ELF-1 (cell line): ENCODE measurements around the gene SORCS2.
A peak's percentile ranks its signal among the peaks of the same experiment; 100 is the strongest.

ENCODE experiments used
- DNase-seq: peaks from one replicate; pipeline ENCODE4 v3.0.0-alpha.2; 2016; ENCODE audit warnings: low read depth, low spot score

The SORCS2 gene

GRCh38 chr4:7756561-7757355 lies 564.4 kb downstream of the SORCS2 start:
- DNase-seq: no peak

- DNase-seq: no peak
Measured at GRCh38 chr4:7757501-7758471, 565.4 kb downstream of the SORCS2 start.

- DNase-seq: no peak
Measured at GRCh38 chr4:7758476-7758875, 566.1 kb downstream of the SORCS2 start.

- no peak for DNase-seq
Measured at GRCh38 chr4:7759216-7759615, 566.9 kb downstream of the SORCS2 start.

- no peak for DNase-seq
Measured at GRCh38 chr4:7759635-7760034, 567.3 kb downstream of the SORCS2 start.

- no peak for DNase-seq
Measured at GRCh38 chr4:7760228-7760627, 567.9 kb downstream of the SORCS2 start.

GRCh38 chr4:7760706-7761105 lies 568.4 kb downstream of the SORCS2 start:
- DNase-seq: no peak

GRCh38 chr4:7761312-7761711 lies 569.0 kb downstream of the SORCS2 start:
- DNase-seq: no peak

GRCh38 chr4:7761720-7762119 lies 569.4 kb downstream of the SORCS2 start:
- peak; percentile 69 for DNase-seq

- DNase-seq: no peak
Measured at GRCh38 chr4:7762376-7763030, 570.2 kb downstream of the SORCS2 start.

- DNase-seq: no peak
Measured at GRCh38 chr4:7763106-7763505, 570.8 kb downstream of the SORCS2 start.

- no peak for DNase-seq
Measured at GRCh38 chr4:7763788-7764187, 571.5 kb downstream of the SORCS2 start.

- no peak for DNase-seq
Measured at GRCh38 chr4:7764466-7764865, 572.1 kb downstream of the SORCS2 start.

GRCh38 chr4:7765666-7766065 lies 573.3 kb downstream of the SORCS2 start:
- DNase-seq: no peak

- DNase-seq: no peak
Measured at GRCh38 chr4:7766086-7766485, 573.7 kb downstream of the SORCS2 start.

- DNase-seq: no peak
Measured at GRCh38 chr4:7766661-7767345, 574.5 kb downstream of the SORCS2 start.

- DNase-seq: no peak
Measured at GRCh38 chr4:7767526-7767925, 575.2 kb downstream of the SORCS2 start.

GRCh38 chr4:7767966-7768365 lies 575.6 kb downstream of the SORCS2 start:
- DNase-seq: no peak

GRCh38 chr4:7768736-7769135 lies 576.4 kb downstream of the SORCS2 start:
- no peak for DNase-seq

- no peak for DNase-seq
Measured at GRCh38 chr4:7769396-7770223, 577.3 kb downstream of the SORCS2 start.
